IMR-90 (cell line): Measurements from ENCODE around the gene TAF1D. TPM values are rescaled to one million over a fixed set of nuclear protein-coding genes. Genes with fewer than 3 reads are reported as not detected.

Experiments used
- ATAC-seq: fragments of 200-7000 bp; cut with Tn5 transposase; 2 replicates; pipeline ENCODE4 v1.9.1; 2020; ENCODE audit warnings: low read depth, mild to moderate bottlenecking, moderate library complexity
- BruUV-seq: library from RNA; stranded (reverse); fragments of 400-500 nt; replicated peaks from 2 replicates; lab custom pipeline; 2021; lab: Mats Ljungman, UMichigan
- CTCF ChIA-PET: fragments of 300-600 bp; formaldehyde crosslinking; extraction: SDS; loops from one replicate; lab custom pipeline; 2021; ENCODE audit warnings: antibody characterized with exemption; lab: Yijun Ruan, JAX
- POLR2A ChIA-PET: fragments of 300-600 bp; sonication (Branson Sonifier 250); formaldehyde crosslinking; loops from one replicate; lab custom pipeline; 2022; ENCODE audit warnings: antibody characterized with exemption; ENCODE audit not compliant: unreplicated experiment; lab: Charles Lee
- DNase-seq: peaks from one replicate; pipeline ENCODE4 v3.0.0; 2013
- H2AFZ ChIP-seq: replicated peaks from 2 replicates; pipeline ENCODE3; 2013; ENCODE audit warnings: low read length, mild to moderate bottlenecking; ENCODE audit not compliant: poor library complexity
- H2AK5ac ChIP-seq: 2 replicates; pipeline ENCODE4 v1.6.1; 2013; ENCODE audit warnings: low read depth, low read length, inconsistent platforms
- H2AK9ac ChIP-seq: replicated peaks from 2 replicates; pipeline ENCODE3; 2013; ENCODE audit warnings: mild to moderate bottlenecking, low read depth, low read length, moderate library complexity; ENCODE audit not compliant: poor library complexity
- H2BK120ac ChIP-seq: 2 replicates; pipeline ENCODE4 v1.6.1; 2013; ENCODE audit warnings: low read depth, low read length, inconsistent platforms
- H2BK15ac ChIP-seq: 3 replicates; pipeline ENCODE4 v1.6.1; 2013; ENCODE audit warnings: low read depth, low read length, inconsistent platforms
- H2BK20ac ChIP-seq: 2 replicates; pipeline ENCODE4 v1.6.1; 2013; ENCODE audit warnings: low read depth, mild to moderate bottlenecking, inconsistent platforms, low read length, moderate library complexity
- H2BK5ac ChIP-seq: 2 replicates; pipeline ENCODE4 v1.6.1; 2013; ENCODE audit warnings: mild to moderate bottlenecking, low read depth, low read length, inconsistent platforms; ENCODE audit not compliant: poor library complexity, severe bottlenecking
- H3K14ac ChIP-seq: replicated peaks from 2 replicates; pipeline ENCODE4 v1.6.1; 2013; ENCODE audit warnings: low read depth, low read length, inconsistent platforms
- H3K18ac ChIP-seq: 2 replicates; pipeline ENCODE4 v1.6.1; 2013; ENCODE audit warnings: low read depth, low read length, control low read depth
- H3K23ac ChIP-seq: 2 replicates; pipeline ENCODE4 v1.6.1; 2013; ENCODE audit warnings: low read depth, low read length, inconsistent platforms
- H3K27ac ChIP-seq: 2 replicates; pipeline ENCODE4 v1.5.1; 2013; ENCODE audit warnings: mild to moderate bottlenecking, control low read depth, low read length; ENCODE audit not compliant: insufficient read depth
- H3K27me3 ChIP-seq: 2 replicates; pipeline ENCODE4 v1.6.1; 2013; ENCODE audit warnings: low read length; ENCODE audit not compliant: control insufficient read depth, insufficient read depth
- H3K36me3 ChIP-seq: 2 replicates; pipeline ENCODE4 v1.6.1; 2013; ENCODE audit warnings: low read length, mixed read lengths; ENCODE audit not compliant: control insufficient read depth, insufficient read depth
- H3K4ac ChIP-seq: 2 replicates; pipeline ENCODE4 v1.6.1; 2013; ENCODE audit warnings: low read depth, low read length, inconsistent platforms
- H3K4me1 ChIP-seq: 2 replicates; pipeline ENCODE4 v1.6.1; 2013; ENCODE audit warnings: low read length, mixed read lengths; ENCODE audit not compliant: control insufficient read depth, insufficient read depth
- H3K4me2 ChIP-seq: 2 replicates; pipeline ENCODE4 v1.6.1; 2013; ENCODE audit warnings: low read depth, mild to moderate bottlenecking, control low read depth, low read length, moderate library complexity
- H3K4me3 ChIP-seq: 2 replicates; pipeline ENCODE4 v1.5.1; 2013; ENCODE audit warnings: low read depth, mild to moderate bottlenecking, control low read depth, low read length, moderate library complexity; ENCODE audit not compliant: insufficient read depth
- H3K56ac ChIP-seq: 2 replicates; pipeline ENCODE4 v1.6.1; 2013; ENCODE audit warnings: low read length, inconsistent platforms; ENCODE audit not compliant: insufficient read depth; ENCODE audit errors: extremely low read depth
- H3K79me1 ChIP-seq, 2 experiments: 2 replicates each; pipeline ENCODE4 v1.6.1; 2013; ENCODE audit warnings: low read length in 2 of 2, inconsistent platforms in 1 of 2, low read depth in 1 of 2
- H3K9ac ChIP-seq: 2 replicates; pipeline ENCODE4 v1.6.1; 2013; ENCODE audit warnings: low read depth, low read length, control low read depth
- H3K9me1 ChIP-seq: 2 replicates; pipeline ENCODE4 v1.6.1; 2013; ENCODE audit warnings: low read length, inconsistent platforms; ENCODE audit not compliant: insufficient read depth
- H3K9me3 ChIP-seq: 2 replicates; pipeline ENCODE4 v1.6.1; 2013; ENCODE audit warnings: low read length; ENCODE audit not compliant: control insufficient read depth, insufficient read depth
- H4K20me1 ChIP-seq: 2 replicates; pipeline ENCODE4 v1.6.1; 2013; ENCODE audit warnings: low read length, inconsistent platforms; ENCODE audit not compliant: insufficient read depth
- H4K5ac ChIP-seq: 2 replicates; pipeline ENCODE4 v1.6.1; 2013; ENCODE audit warnings: mild to moderate bottlenecking, low read depth, low read length, control low read depth
- H4K8ac ChIP-seq, 2 experiments: 2 replicates each; pipeline ENCODE4 v1.6.1; 2013; ENCODE audit warnings: low read depth in 2 of 2, low read length in 2 of 2, control low read depth in 1 of 2, inconsistent platforms in 1 of 2
- H4K91ac ChIP-seq: 2 replicates; pipeline ENCODE4 v1.6.1; 2013; ENCODE audit warnings: low read depth, low read length, inconsistent platforms; ENCODE audit not compliant: insufficient read depth
- CHD1 ChIP-seq: IDR thresholded peaks from 2 replicates; pipeline ENCODE4 v1.6.1; 2012; ENCODE audit warnings: low read depth, low read length, improper control_type of control experiment
- FOS ChIP-seq: fragments of 150-350 bp; IDR thresholded peaks from 2 replicates; pipeline ENCODE4 v1.6.1; 2016; ENCODE audit warnings: low read depth, low read length
- SMC3 ChIP-seq: fragments of 150-350 bp; IDR thresholded peaks from 2 replicates; pipeline ENCODE4 v1.6.1; 2016; ENCODE audit warnings: low read depth, mild to moderate bottlenecking, antibody characterized with exemption, low read length, moderate library complexity
- WGBS, 2 experiments: methylation state at CpG; one replicate each; pipeline versions ENCODE4 v1.1.5 to v1.1.7; 2013; ENCODE audit warnings: missing lambda C conversion rate in 2 of 2; ENCODE audit not compliant: insufficient read length in 1 of 2; ENCODE audit errors: extremely low coverage in 2 of 2; 5-methylcytosine and 5-hydroxymethylcytosine counted together
- dilution Hi-C: fragments of 300-500 bp; cut with HindIII; formaldehyde crosslinking; loops from one replicate; pipeline ENCODE4 v1.14.3; 2018; ENCODE audit warnings: low sequenced_read_pairs; ENCODE audit not compliant: unreplicated experiment
- in situ Hi-C: fragments of 300-500 bp; cut with MboI; formaldehyde crosslinking; loops from 3 replicates; pipeline ENCODE4 v1.14.3; 2019; ENCODE audit warnings: low sequenced_read_pairs, inconsistent platforms, mixed read lengths
- intact Hi-C: fragments of 100-400 bp; cut with micrococcal nuclease; formaldehyde crosslinking; loops from 2 replicates; pipeline ENCODE4 v1.10.0; 2022
- polyA plus RNA-seq, 3 experiments: library from polyadenylated mRNA; depleted of rRNA; stranded (reverse); fragments of >200 nt; gene quantifications; 2 replicates each; pipeline ENCODE4 v1.2.3, GENCODE V29; 2012; ENCODE audit warnings: low replicate concordance in 1 of 3
- total RNA-seq: library from RNA; depleted of rRNA; stranded (reverse); fragments of >200 nt; gene quantifications from 2 replicates; pipeline ENCODE4 v1.2.3, GENCODE V29; 2012
- TF ChIP-seq, protein P1 (sequence below): fragments of 150-350 bp; IDR thresholded peaks from 2 replicates; pipeline ENCODE4 v1.6.1; 2016; ENCODE audit warnings: low read depth, mild to moderate bottlenecking, low read length, moderate library complexity, borderline replicate concordance

TAF1D gene
- total and polyA plus RNA-seq, 2 of the 4 experiments (the other 2 are of a cell fraction): 56.8 to 133 TPM

DNA sequence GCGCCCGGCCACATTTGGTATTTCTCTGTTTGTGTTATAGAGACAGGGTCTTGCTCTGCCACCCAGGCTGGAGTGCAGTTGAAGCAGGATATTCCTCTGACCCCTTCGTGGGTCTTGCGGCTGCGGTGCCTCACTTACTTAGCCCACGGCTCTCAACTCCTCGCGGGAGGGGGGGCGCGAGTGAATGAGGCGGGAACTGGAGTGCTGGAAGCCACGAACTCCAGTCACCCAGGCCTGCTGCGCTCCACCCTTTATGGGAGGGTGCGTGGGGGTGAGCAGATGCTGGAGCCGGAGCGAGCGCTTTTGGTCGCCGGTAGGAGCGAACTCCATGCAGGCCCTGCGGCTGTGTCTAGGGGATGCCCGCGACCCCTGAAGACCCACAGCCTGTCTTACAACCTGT is 2.0 kb upstream of the TAF1D start:
- intact Hi-C loops: no loop called here
- Histone ChIP-seq H3K27ac (no peak overlapping the region), H3K9me3 (no peaks in the 10 kb centered on the region), H3K27me3 (no peaks in the 10 kb centered on the region), H3K36me3 (peaks cover 20% of the 10 kb centered on the region), H4K5ac (no peak overlapping the region), H2BK20ac (no peak overlapping the region), H2AFZ (no peak overlapping the region), H4K8ac (no peak overlapping the region), H4K91ac (no peak overlapping the region), H3K23ac (no peak overlapping the region), H3K4me2 (no peak overlapping the region), H3K18ac (no peak overlapping the region), H3K14ac (no peak overlapping the region), H2AK5ac (no peak overlapping the region), H2BK5ac (no peak overlapping the region), H2AK9ac (no peak overlapping the region), H3K4me3 (no peak overlapping the region), H2BK15ac (no peak overlapping the region), H2BK120ac (no peak overlapping the region), H3K56ac (no peak overlapping the region), H3K4ac (no peak overlapping the region), H3K4me1 (no peaks in the 10 kb centered on the region), H3K79me1 (peaks cover 7 to 28% of the 10 kb centered on the region in 2 experiments), H3K9ac (no peak overlapping the region), H4K20me1 (peaks cover 20% of the 10 kb centered on the region), H3K9me1 (0 out of 2 replicates have a peak, but pooled peaks cover 2% of the 10 kb centered on the region)
- POLR2A ChIA-PET: no interaction called here
- CTCF ChIA-PET: no interaction called here
- TF ChIP-seq SMC3 (no peak), FOS (no peak), CHD1 (no peak)
- TF ChIP-seq, protein P1, sequence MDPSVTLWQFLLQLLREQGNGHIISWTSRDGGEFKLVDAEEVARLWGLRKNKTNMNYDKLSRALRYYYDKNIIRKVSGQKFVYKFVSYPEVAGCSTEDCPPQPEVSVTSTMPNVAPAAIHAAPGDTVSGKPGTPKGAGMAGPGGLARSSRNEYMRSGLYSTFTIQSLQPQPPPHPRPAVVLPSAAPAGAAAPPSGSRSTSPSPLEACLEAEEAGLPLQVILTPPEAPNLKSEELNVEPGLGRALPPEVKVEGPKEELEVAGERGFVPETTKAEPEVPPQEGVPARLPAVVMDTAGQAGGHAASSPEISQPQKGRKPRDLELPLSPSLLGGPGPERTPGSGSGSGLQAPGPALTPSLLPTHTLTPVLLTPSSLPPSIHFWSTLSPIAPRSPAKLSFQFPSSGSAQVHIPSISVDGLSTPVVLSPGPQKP: no peak
- in situ Hi-C loops: no loop called here
- dilution Hi-C loops: no loop called here
- WGBS, 2 experiments: 94% methylated on average over 3 of the region's 23 CpGs; no CpG with 5 or more reads in 1 of the 2 experiments
- no peak for DNase-seq
- no TSS peak for BruUV-seq
- ATAC-seq: no peak
